Adrenal gland (tissue), 12 donors: ENCODE results near the gene IL16. TPM values are rescaled to one million over a fixed set of nuclear protein-coding genes. Genes with fewer than 3 reads are reported as not detected.

Experiments used
- DNase-seq, 7 donors: peaks; one replicate each; pipeline ENCODE4 v3.0.0-alpha.2; 2019 to 2020
- H3K27ac ChIP-seq, 5 donors: fragments of 200-600 bp; sonication (generic) in 4 of 5; 1 replicate in 3 of 5; 2 replicates in 2 of 5; pipeline versions ENCODE4 v1.5.1 to v1.8.0; 2016 to 2020; ENCODE audit warnings: mild to moderate bottlenecking in 1 of 5
- H3K27me3 ChIP-seq: fragments of 200-600 bp; 2 replicates; pipeline ENCODE4 v1.8.0; 2021
- H3K36me3 ChIP-seq, 2 donors: fragments of 200-600 bp; replicated peaks in 1 of 2; 1 replicate in 1 of 2; 2 replicates in 1 of 2; pipeline versions ENCODE4 v1.5.1 to v1.8.0; 2018 to 2022
- H3K4me1 ChIP-seq, 2 donors: fragments of 200-600 bp; replicated peaks in 1 of 2; 1 replicate in 1 of 2; 2 replicates in 1 of 2; pipeline versions ENCODE4 v1.5.1 to v1.8.0; 2018 to 2021
- H3K4me3 ChIP-seq, 4 donors: fragments of 200-600 bp; sonication (generic) in 3 of 4; one replicate each; pipeline ENCODE4 v1.5.1; 2016 to 2018
- H3K9me3 ChIP-seq, 3 donors: fragments of 200-600 bp; sonication (generic) in 1 of 3; replicated peaks in 1 of 3; 1 replicate in 2 of 3; 2 replicates in 1 of 3; pipeline versions ENCODE4 v1.5.1 to v1.8.0; 2016 to 2021
- POLR2A ChIP-seq, 2 donors: fragments of 450-650 bp; IDR thresholded peaks; one replicate each; pipeline ENCODE4 v1.6.1; 2017; ENCODE audit warnings: antibody characterized with exemption in 2 of 2, mild to moderate bottlenecking in 2 of 2, moderate library complexity in 1 of 2
- WGBS, 4 donors: extraction: QIAGEN DNeasy Blood & Tissue Kit in 2 of 4; methylation state at CpG; one replicate each; pipeline versions ENCODE4 v1.1.5 to v1.1.7; 2013 to 2017; 5-methylcytosine and 5-hydroxymethylcytosine counted together
- intact Hi-C, 2 donors: fragments of 100-400 bp; cut with DNase I; formaldehyde crosslinking; loops; one replicate each; pipeline versions ENCODE4 v1.14.1 to v1.15.0; 2022 to 2023
- polyA plus RNA-seq, 3 donors: library from polyadenylated mRNA; stranded (reverse); fragments of 200-250 nt in 2 of 3; fragments of 350-450 nt in 1 of 3; fragmentation: Illumina TruSeq in 1 of 3; extraction: RNeasy Lipid Tissue Mini Kit (QIAGEN cat#74804) in 1 of 3; gene quantifications; one replicate each; pipeline ENCODE4 v1.2.3, GENCODE V29; 2013 to 2014
- total RNA-seq, 9 donors: library from RNA; depleted of rRNA in 4 of 9; stranded (reverse); fragments of >200 nt in 4 of 9; fragments of 120-200 nt in 1 of 9; fragmentation: NEBNext Ultra II Directional in 1 of 9; extraction: Animal tissue kit (Norgen Biotek cat#: 25700) in 1 of 9; gene quantifications; one replicate each; pipeline versions ENCODE4 v1.1.0 to v1.2.4, GENCODE V29; 2013 to 2023
- TF ChIP-seq, protein P1 (sequence below), 6 experiments: fragments of 450-650 bp in 4 of 6; fragments of 200-600 bp in 2 of 6; sonication (generic) in 1 of 6; IDR thresholded peaks; 1 replicate in 5 of 6; 2 replicates in 1 of 6; pipeline versions ENCODE4 v1.5.1 to v1.8.0; 2016 to 2021; ENCODE audit warnings: antibody characterized with exemption in 6 of 6, mild to moderate bottlenecking in 2 of 6, moderate library complexity in 1 of 6
- donor health status: healthy with polysubstance abuse.
- donor health status: Bipolar disorder and iron deficiency.
- donor health status: DM: yes; HTN: yes; CAD: no.
- donor health status: DM: no; HTN: no; CAD: no.
- donor health status: DM: no; HTN: no; CAD: no.
- donor health status: DM: yes; HTN: yes; CAD: no.

The IL16 gene
- total and polyA plus RNA-seq, 12 donors, result 2.2 to 16.0 (median 6.3) TPM

DNA sequence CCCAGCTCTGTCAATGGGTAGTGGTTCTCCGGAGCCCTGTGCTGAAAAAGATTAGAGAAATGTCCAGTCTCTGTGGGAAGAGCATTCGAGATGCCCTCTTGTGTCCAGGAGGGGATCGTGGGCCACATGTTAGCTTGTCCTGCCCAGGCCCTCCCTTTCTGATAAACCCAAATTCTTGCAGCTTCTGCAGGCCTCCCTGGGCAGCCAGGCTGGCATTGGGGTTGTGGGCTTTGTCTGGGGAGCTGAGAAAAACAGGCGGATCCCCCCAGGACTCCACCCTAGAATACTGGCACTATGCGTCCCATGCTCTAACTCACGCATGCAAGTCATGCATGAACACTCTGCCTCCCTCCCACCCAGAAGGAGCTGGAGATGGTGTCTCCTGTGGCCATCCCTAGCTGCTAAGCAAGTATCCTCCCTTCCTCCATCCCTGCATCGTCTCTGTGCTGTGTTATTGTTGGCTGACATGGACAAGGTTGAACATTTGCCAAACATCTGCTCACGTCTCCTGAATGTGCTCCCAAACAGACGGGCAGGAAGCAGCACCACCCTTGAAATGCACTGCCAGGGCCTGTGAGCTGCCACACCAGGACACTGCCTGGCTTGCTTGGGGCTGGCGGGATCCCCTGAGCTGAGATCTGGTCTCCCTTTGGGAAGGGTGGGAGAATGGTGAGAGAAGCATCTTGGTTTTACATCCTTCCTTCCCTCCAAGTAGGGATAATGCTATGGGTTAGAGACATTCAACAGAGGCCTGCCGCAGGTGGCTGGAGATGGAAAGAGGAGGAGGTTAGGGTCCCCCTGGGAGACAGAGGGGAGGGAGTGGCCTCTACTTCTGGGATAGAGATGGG, 36.1 kb upstream of the IL16 start:
- peak in 6 of 7 donors; percentile 25 to 65 (median 35) for DNase-seq
- WGBS, 4 donors, result 45 to 60% (median 48%) methylated on average over 5 to 11 of the region's 11 CpGs
- peaks cover 12% of the 10 kb centered on the region for H3K27me3 ChIP-seq
- H3K4me3 ChIP-seq, result no peak overlapping the region
- TF ChIP-seq, protein P1, sequence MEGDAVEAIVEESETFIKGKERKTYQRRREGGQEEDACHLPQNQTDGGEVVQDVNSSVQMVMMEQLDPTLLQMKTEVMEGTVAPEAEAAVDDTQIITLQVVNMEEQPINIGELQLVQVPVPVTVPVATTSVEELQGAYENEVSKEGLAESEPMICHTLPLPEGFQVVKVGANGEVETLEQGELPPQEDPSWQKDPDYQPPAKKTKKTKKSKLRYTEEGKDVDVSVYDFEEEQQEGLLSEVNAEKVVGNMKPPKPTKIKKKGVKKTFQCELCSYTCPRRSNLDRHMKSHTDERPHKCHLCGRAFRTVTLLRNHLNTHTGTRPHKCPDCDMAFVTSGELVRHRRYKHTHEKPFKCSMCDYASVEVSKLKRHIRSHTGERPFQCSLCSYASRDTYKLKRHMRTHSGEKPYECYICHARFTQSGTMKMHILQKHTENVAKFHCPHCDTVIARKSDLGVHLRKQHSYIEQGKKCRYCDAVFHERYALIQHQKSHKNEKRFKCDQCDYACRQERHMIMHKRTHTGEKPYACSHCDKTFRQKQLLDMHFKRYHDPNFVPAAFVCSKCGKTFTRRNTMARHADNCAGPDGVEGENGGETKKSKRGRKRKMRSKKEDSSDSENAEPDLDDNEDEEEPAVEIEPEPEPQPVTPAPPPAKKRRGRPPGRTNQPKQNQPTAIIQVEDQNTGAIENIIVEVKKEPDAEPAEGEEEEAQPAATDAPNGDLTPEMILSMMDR (IDR thresholded peaks at IDR 0.05), result no peak
- no peak for TF ChIP-seq POLR2A (IDR thresholded peaks at IDR 0.05)
- H3K27ac ChIP-seq, result peak overlapping the region in 1 of 5 donors; percentile 76
- H3K36me3 ChIP-seq, result no peaks in the 10 kb centered on the region
- H3K4me1 ChIP-seq, result peaks cover 0 to 9% of the 10 kb centered on the region in 2 donors
- no peaks in the 10 kb centered on the region for H3K9me3 ChIP-seq
- intact Hi-C loops, result no loop called here

DNA sequence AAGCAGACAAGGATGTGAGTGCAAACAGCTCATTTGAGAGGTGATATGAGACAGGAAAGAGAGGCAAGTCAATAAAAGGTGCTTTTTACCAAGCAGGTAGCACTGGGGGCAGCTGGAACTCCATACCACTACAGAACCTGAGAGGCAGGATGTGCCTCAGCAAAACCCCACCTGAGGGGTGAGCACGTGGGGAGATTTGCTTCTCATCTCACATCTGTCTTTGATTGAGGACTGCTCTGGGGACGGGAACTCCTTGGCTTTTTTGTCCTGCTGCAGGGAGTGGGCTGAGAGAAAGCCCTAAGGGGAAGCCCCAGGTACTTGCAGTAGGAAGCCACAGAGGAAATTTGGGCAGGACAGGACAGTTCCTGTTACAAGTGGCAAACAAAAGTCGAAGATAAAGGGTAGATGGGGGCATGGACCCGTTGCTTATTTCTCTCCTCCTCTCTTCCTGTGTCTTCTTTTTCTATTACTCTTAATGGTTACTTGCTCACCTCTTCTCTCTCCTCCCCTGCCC, 35.5 kb upstream of the IL16 start:
- WGBS, 4 donors, result 32 to 51% (median 35%) methylated on average over 4 of the region's 4 CpGs
- peaks cover 0 to 9% of the 10 kb centered on the region in 2 donors for H3K4me1 ChIP-seq
- no peaks in the 10 kb centered on the region for H3K9me3 ChIP-seq
- H3K27me3 ChIP-seq, result peaks cover 12% of the 10 kb centered on the region
- no peak for TF ChIP-seq POLR2A (IDR thresholded peaks at IDR 0.05)
- TF ChIP-seq, protein P1 (IDR thresholded peaks at IDR 0.05), result no peak
- H3K27ac ChIP-seq, result peak overlapping the region in 1 of 5 donors; percentile 76
- H3K36me3 ChIP-seq, result no peaks in the 10 kb centered on the region
- no peak overlapping the region for H3K4me3 ChIP-seq
- DNase-seq, result no peak
- intact Hi-C loops, result no loop called here

DNA sequence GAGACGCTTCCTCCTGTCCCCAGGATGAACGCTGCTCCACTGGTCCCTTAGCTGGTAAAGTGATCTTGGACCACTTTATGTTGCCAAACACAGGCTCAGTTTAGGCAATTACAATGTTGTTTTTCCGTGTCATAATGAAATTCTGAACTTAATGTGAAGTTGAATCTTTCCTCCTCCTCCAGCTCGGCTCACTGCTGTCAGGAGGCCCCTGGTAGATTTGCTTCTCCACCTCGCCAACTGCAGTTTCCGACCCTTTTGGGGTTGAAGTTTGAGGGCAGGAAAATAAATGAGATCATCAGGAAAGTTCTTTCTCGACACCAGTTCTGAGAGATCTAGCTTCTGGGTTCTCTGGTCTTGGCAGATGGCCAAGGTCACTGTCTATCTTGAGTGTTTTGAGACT, 34.8 kb upstream of the IL16 start:
- DNase-seq, result peak in 1 of 7 donors; percentile 9
- H3K27ac ChIP-seq, result no peak overlapping the region
- H3K9me3 ChIP-seq, result no peaks in the 10 kb centered on the region
- intact Hi-C loops, result no loop called here
- H3K36me3 ChIP-seq, result no peaks in the 10 kb centered on the region
- H3K27me3 ChIP-seq, result peaks cover 12% of the 10 kb centered on the region
- no peak for TF ChIP-seq POLR2A (IDR thresholded peaks at IDR 0.05)
- TF ChIP-seq, protein P1 (IDR thresholded peaks at IDR 0.05), result no peak
- no peak overlapping the region for H3K4me3 ChIP-seq
- H3K4me1 ChIP-seq, result peaks cover 0 to 9% of the 10 kb centered on the region in 2 donors
- WGBS, 4 donors, result 40 to 60% (median 53%) methylated on average over 7 of the region's 7 CpGs

DNA sequence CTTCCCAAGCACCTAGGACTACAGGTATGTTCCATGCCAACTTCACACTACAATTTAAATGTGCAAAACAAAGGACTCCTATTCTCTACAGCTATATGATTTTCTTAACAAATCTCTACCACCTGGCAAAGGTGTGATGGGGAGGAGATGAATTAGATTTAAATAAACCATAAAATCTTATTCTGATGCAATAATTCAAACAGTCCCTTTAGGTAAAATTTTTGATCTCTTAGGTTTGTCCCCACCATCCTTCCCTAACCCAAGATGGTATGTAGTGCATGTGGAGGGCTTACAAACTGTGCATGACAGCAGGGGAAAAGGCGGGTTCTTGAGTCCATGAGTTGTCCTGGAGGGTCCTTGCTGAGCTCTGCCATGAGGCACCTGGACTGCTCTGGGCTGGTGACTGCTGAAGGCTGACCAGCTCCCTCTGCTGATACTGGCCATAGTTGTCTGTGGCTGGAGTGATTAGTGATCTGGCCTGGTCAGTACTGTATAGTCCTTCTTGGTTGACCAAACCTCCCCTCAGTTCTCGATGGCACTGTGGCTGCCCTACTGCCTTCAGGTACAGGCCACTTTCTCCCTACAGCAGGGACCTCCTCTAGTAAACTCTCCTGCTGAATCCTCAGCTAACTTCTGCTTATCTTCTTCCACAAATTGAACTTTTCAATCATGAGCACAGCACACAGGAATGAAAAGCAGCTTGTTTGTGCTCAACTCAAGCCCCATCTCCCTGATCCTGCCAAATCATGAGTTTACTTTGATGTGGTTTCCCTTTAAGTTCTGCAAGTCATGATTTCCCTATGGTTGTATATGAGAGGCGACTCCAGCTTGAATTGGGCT, 32.5 kb upstream of the IL16 start:
- 74 to 91% (median 80%) methylated on average over 3 of the region's 3 CpGs for WGBS, 4 donors
- H3K4me1 ChIP-seq, result peaks cover 0 to 9% of the 10 kb centered on the region in 2 donors
- intact Hi-C loops, result no loop called here
- H3K27me3 ChIP-seq, result peaks cover 12% of the 10 kb centered on the region
- H3K4me3 ChIP-seq, result no peak overlapping the region
- H3K27ac ChIP-seq, result no peak overlapping the region
- H3K36me3 ChIP-seq, result no peaks in the 10 kb centered on the region
- H3K9me3 ChIP-seq, result no peaks in the 10 kb centered on the region
- TF ChIP-seq, protein P1 (IDR thresholded peaks at IDR 0.05), result no peak
- TF ChIP-seq POLR2A (IDR thresholded peaks at IDR 0.05), result no peak
- no peak for DNase-seq
